Measurements from ENCODE around the gene MIB2. TPM values are rescaled to one million over a fixed set of nuclear protein-coding genes. Genes with fewer than 3 reads are reported as not detected.

MIB2 gene
- total and polyA plus RNA-seq, 2 donors (not counting 1 experiment from before 2014, with no cell fraction given) = 94.0 to 95.9 TPM

DNA sequence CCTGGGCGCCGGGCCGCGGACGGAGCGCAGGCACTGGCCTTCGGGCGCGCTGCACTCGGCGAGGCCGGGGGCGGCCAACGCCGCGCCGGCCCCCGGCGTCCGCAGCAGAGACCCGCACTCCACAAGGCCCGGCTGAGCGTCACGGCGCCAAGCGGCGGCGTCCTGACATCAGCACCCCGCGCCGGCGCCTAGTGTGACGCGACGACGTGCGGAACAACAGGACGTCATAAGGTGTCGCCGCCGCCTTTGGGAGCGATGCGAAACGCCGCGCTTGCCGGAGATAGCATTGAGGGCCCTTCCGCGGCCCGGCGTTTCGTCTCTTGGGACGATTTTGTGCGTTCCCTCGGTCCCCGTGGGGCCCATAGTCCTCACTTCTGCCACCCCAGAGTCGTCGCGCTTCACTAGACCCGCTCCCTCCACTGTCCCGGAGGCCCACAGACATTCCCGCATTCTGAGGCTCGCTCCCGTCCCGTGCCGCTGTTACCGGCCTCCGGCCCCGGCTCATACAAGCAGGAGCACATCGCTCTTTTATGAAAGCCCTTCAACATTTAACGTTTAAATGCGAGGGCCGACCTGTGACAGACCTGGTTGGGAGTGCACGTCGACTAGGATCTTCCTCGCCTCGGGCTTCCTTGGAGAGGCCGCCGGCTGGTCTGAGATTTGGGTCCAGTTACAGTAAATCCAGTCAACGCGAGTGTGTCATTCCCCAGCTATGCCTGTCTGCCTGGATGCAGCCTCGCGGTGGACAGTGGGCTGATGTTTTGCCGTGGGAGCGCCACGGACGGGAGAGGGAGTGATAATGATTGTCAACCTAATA, 40.4 kb upstream of the MIB2 start, which contains the start of gene SSU72:
Gene SSU72, minus strand, starts transcription at position 143 of the 817 bp plus-strand sequence. CDS start 306 bp downstream, outside the sequence.
- intact Hi-C loops (cut with micrococcal nuclease) = loop anchor here (1.0 to 10.0 kb wide), 5 partner anchors 40 to 104 kb away; partner anchors contain the start of genes ATAD3A, ATAD3B, CDK11B and MIB2
- ChIA-PET CTCF (interaction anchor here (0.7 kb wide), 1 partner anchor 570 kb away, joined by 3 read pairs; no protein-coding TSS in a partner anchor), POLR2A (interaction anchor here (1.3 kb wide), 1 partner anchor 40 kb away, joined by 3 read pairs; no protein-coding TSS in a partner anchor)
- peak within 1 kb of the TSS; percentile 99 for H3K27ac Mint-ChIP-seq
- H3K27me3 Mint-ChIP-seq = no peaks in the 10 kb centered on the region
- Histone ChIP-seq H2AFZ (ENCODE audit: insufficient read depth, low read depth, low read length, poor library complexity, severe bottlenecking) (peak within 1 kb of the TSS; percentile 90), H3K27ac (ENCODE audit: low read length in 2 of 2) (peak within 1 kb of the TSS; percentile 99), H3K27me3 (replicated peaks in 1 of 4; ENCODE audit: control extremely low read depth in 1 of 4, control insufficient read depth in 3 of 4, insufficient read depth in 4 of 4, low read length in 3 of 4) (peaks cover 0 to 4% (median 1%) of the 10 kb centered on the region in 4 experiments), H3K9ac (ENCODE audit: low read length) (peak within 1 kb of the TSS; percentile 100), H3K9me3 (ENCODE audit: control extremely low read depth in 1 of 3, control insufficient read depth in 2 of 3, insufficient read depth in 1 of 3, low read length in 2 of 3) (no peaks in the 10 kb centered on the region), H3K4me3 (ENCODE audit: control extremely low read depth in 1 of 5, extremely low read depth in 1 of 5, insufficient read depth in 1 of 5, low read depth in 2 of 5, low read length in 4 of 5) (peak within 1 kb of the TSS; percentile 83 to 99 (median 92)), H3K4me1 (ENCODE audit: control insufficient read depth in 2 of 2, insufficient read depth in 2 of 2, low read length in 2 of 2) (peaks cover 11 to 27% of the 10 kb centered on the region in 2 donors), H4K20me1 (ENCODE audit: control insufficient read depth, insufficient read depth, low read length, poor library complexity, severe bottlenecking) (peaks cover 10% of the 10 kb centered on the region), H3K79me2 (ENCODE audit: control insufficient read depth, insufficient read depth, low read length) (peaks cover 62% of the 10 kb centered on the region), H3K36me3 (replicated peaks in 1 of 2; ENCODE audit: control extremely low read depth in 1 of 2, control insufficient read depth in 1 of 2, extremely low read depth in 1 of 2, insufficient read depth in 2 of 2, low read length in 1 of 2) (peaks cover 0 to 5% of the 10 kb centered on the region in 2 experiments), H3K4me2 (replicated peaks; ENCODE audit: low read depth, low read length, poor library complexity, severe bottlenecking) (peak within 1 kb of the TSS; percentile 98)
- ATAC-seq (ENCODE audit: low read depth) = peak; percentile 85
- peaks cover 30% of the 10 kb centered on the region for H3K4me1 Mint-ChIP-seq
- H3K9me3 Mint-ChIP-seq (ENCODE audit: insufficient read depth) = no peaks in the 10 kb centered on the region
- TF ChIP-seq, protein P1, sequence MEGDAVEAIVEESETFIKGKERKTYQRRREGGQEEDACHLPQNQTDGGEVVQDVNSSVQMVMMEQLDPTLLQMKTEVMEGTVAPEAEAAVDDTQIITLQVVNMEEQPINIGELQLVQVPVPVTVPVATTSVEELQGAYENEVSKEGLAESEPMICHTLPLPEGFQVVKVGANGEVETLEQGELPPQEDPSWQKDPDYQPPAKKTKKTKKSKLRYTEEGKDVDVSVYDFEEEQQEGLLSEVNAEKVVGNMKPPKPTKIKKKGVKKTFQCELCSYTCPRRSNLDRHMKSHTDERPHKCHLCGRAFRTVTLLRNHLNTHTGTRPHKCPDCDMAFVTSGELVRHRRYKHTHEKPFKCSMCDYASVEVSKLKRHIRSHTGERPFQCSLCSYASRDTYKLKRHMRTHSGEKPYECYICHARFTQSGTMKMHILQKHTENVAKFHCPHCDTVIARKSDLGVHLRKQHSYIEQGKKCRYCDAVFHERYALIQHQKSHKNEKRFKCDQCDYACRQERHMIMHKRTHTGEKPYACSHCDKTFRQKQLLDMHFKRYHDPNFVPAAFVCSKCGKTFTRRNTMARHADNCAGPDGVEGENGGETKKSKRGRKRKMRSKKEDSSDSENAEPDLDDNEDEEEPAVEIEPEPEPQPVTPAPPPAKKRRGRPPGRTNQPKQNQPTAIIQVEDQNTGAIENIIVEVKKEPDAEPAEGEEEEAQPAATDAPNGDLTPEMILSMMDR (IDR thresholded peaks at IDR 0.05) = no peak
- TF ChIP-seq EZH2 (IDR thresholded peaks at IDR 0.05; ENCODE audit: borderline replicate concordance, insufficient read depth, low read depth, low read length, poor library complexity, severe bottlenecking) = no peak
- WGBS (ENCODE audit: insufficient coverage) = under 1% methylated on average over 87 of the region's 87 CpGs
- H3K4me3 Mint-ChIP-seq = peak within 1 kb of the TSS; percentile 96
- DNase-seq = peak; percentile 97

Measured in B cell (primary cell).